Left colon (tissue), 2 donors: ENCODE data around the gene LBX2. TPM values are rescaled to one million over a fixed set of nuclear protein-coding genes. Genes with fewer than 3 reads are reported as not detected.
"Not testable (repeated sequence)": the region's sequence is repeated elsewhere in the genome, so short reads cannot be mapped to it uniquely, and the experiment has no call there.

Experiments
- ATAC-seq: fragments of 200-7000 bp; cut with Tn5 transposase; one replicate; pipeline ENCODE4 v1.9.1; 2020; ENCODE audit warnings: mild to moderate bottlenecking, moderate library complexity
- DNase-seq, 2 donors: peaks; one replicate each; pipeline ENCODE4 v3.0.0-alpha.2; 2020
- intact Hi-C, 2 donors: fragments of 100-400 bp; cut with DNase I in 1 of 2; cut with micrococcal nuclease in 1 of 2; formaldehyde crosslinking; loops; one replicate each; pipeline versions ENCODE4 v1.11.2 to v1.14.0; 2022; cut with DNase I, micrococcal nuclease
- total RNA-seq, 2 donors: library from RNA; stranded (reverse); fragmentation: NEBNext Ultra II Directional; extraction: Animal tissue kit (Norgen Biotek cat#: 25700); gene quantifications; one replicate each; pipeline ENCODE4 v1.2.1, GENCODE V29; 2021
- donor health status: DM: no; HTN: no; CAD: no.
- donor health status: DM: yes; HTN: yes; CAD: no.

The LBX2 gene
- total RNA-seq, 2 donors from 2014 or later = 1.2 to 1.7 TPM

DNA sequence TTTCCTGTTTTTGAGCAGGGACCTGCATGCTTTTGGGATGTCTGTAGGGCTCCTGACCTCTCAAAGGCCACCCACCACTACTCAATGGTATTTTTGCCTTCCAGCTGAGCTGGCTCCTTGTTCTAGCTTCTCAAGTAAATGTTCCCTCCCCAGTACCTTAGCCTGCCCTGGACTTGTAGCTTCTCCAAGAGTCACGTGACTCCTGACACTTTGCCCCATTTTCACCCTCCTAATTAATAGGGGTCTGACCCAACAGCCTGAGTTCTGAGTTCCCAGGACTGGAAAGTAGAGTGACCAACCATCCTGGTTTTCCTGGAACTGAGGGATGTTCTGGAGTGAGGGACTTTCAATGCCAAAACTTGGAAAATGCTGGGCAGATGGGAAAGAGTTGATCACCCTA lies 4.0 kb downstream of the LBX2 start:
- no peak for ATAC-seq
- no peak for DNase-seq
- intact Hi-C loops = no loop called here

DNA sequence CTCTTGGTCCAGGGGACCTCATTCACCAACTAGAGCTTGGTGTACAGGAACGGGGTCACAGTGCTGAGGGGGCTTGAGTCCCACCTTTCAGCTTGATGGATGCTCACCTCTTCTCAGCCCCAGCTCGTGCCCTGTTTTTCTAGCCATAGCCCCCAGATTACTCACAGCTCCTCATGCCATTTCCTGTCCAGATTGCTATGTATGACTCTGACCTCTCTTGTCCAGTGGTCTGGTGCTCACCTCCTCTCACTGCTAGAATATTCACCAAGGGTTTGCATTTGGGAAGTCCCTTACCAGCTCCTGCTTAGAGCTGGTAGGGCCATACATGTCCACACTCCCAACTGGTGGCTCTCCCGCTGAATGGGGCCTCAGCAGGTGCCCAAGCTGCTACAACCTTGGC lies 5.9 kb downstream of the LBX2 start:
- ATAC-seq (no peak), DNase-seq (no peak)
- intact Hi-C loops = no loop called here

GRCh38 chr2:74491648-74492544 lies 7.5 kb downstream of the LBX2 start:
- intact Hi-C loops = no loop called here

GRCh38 chr2:74489906-74490305 lies 9.5 kb downstream of the LBX2 start:
- DNase-seq = no peak
- ATAC-seq = no peak
- intact Hi-C loops = no loop called here

More at GRCh38 chr2:74491648-74492544, 7.5 kb downstream of the LBX2 start:
- no peak for ATAC-seq
- DNase-seq = no peak

DNA sequence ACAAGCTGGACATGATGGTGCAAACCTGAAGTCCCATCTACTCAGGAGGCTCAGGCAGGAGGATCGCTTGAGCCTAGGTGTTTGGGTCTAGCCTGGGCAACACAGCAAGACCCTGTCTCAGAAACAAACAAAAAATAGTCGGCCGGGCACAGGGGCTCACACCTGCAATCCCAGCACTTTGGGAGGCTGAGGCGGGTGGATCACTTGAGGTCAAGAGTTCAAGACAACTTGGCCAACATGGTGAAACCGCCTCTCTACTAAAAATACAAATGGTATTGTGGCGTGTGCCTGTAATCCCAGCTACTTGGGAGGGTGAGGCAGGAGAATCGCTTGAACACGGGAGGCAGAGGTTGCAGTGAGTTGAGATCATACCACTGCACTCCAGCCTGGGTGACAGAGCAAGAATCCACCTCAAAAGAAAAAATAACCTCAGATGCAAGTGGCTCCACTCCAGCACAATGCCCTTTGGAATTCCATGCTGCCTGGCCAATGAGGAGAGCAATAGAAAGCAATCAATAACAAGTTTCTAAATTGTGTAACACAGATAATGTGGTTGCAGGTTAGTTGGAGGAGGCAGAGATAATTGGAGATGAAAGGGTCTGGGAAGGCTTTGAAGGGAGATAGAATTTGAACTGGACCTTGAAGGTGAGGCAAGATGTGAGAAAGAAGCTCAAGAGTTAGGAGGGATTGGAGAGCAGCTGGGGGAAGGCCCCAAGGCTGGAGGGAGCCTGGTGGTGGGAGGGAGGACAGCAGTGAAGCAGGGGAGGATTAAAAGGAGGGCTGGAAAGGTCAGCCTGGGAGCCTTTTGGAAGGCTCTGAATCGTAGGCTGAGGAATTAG lies 10.5 kb downstream of the LBX2 start:
- no peak for DNase-seq
- no peak for ATAC-seq
- intact Hi-C loops = no loop called here

- no peak for DNase-seq
Observed at GRCh38 chr2:74486141-74486540, 13.3 kb downstream of the LBX2 start.

DNA sequence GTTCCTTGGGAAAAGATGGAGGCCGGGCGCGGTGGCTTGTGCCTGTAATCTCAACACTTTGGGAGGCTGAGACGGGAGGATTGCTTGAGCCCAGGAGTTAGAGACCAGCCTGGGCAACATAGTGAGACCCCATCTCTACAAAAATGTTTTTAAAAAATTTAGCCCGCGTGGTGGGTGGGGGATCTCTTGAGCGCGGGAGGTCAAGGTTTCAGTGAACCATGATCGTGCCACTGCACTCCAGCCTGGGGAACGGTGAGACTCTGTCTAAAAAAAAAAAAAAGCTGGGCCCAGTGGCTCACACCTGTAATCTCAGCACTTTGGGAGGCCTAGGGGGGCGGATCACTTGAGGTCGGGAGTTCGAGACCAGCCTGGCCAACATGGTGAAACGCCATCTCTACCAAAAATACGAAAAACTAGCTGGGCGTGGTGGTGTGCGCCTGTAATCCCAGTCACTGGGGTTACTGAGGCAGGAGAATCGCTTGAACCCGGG lies 15.7 kb downstream of the LBX2 start:
- intact Hi-C loops = loop anchor here (2.0 to 5.0 kb wide), 2 partner anchors 104 to 105 kb away; no protein-coding TSS in a partner anchor
- DNase-seq, ATAC-seq: not testable (repeated sequence)

More at GRCh38 chr2:74486141-74486540, 13.3 kb downstream of the LBX2 start:
- intact Hi-C loops = no loop called here
- ATAC-seq = no peak

GRCh38 chr2:74482801-74483674 lies 16.4 kb downstream of the LBX2 start, which contains the start of the genes CCDC142 and TTC31:
Gene CCDC142 (minus strand): TSS chr2:74482998. CDS start chr2:74482837, 161 bp downstream.
Gene TTC31 (plus strand): TSS chr2:74483081. CDS start chr2:74483096, 15 bp downstream.
- peak; percentile 93 for ATAC-seq
- intact Hi-C loops = loop anchor here in 1 of 2 donors (5.0 kb wide), 1 partner anchor 104 kb away; no protein-coding TSS in a partner anchor
- peak; percentile 97 to 98 for DNase-seq

- ATAC-seq (peak; percentile 53), DNase-seq (peak in 1 of 2 donors; percentile 43)
- intact Hi-C loops = loop anchor here in 1 of 2 donors (5.0 kb wide), 1 partner anchor 105 kb away; no protein-coding TSS in a partner anchor
Observed at GRCh38 chr2:74481961-74482800, 17.2 kb downstream of the LBX2 start.

DNA sequence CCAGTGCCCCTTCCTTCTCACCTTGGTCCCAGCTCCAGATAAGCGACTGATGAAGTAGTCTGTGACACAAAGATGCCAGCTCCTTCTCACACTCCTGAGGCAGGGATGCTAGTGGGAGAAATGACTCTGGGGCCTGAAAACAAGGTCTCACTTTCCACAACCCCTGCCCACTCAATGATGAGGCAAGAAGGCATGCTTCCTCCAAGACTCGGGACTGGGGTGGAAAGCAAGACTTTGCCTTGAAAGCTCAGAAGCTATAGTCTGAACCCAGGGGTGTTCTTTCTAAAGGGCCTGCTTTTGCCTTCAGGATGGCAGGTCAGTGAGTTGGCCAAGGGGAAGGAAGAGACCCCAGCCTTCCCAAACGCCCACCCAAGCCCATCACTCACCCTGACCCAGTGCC lies 18.0 kb downstream of the LBX2 start:
- intact Hi-C loops = loop anchor here in 1 of 2 donors (5.0 kb wide), 1 partner anchor 106 kb away; no protein-coding TSS in a partner anchor
- ATAC-seq (no peak), DNase-seq (no peak)

DNA sequence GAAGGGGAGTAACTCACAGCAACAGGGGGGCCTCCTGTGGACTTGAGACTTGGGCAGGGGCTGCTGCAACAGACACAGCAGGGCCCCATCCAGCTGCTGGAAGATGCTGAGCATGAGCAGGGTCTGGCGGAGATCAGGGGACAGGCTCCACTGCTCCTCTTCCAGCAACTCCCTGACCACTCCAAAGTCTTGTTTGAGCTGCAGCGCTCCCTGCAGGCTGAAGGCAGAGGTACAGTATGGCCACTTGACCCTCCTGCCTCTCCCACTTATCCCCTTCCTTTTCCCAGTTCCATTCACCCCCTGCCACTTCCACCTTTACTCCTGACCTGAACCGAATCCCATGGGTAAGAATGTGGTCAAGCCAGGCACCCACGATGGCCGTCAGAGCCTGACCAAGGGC lies 24.5 kb downstream of the LBX2 start:
- ATAC-seq = no peak
- intact Hi-C loops = no loop called here
- no peak for DNase-seq

DNA sequence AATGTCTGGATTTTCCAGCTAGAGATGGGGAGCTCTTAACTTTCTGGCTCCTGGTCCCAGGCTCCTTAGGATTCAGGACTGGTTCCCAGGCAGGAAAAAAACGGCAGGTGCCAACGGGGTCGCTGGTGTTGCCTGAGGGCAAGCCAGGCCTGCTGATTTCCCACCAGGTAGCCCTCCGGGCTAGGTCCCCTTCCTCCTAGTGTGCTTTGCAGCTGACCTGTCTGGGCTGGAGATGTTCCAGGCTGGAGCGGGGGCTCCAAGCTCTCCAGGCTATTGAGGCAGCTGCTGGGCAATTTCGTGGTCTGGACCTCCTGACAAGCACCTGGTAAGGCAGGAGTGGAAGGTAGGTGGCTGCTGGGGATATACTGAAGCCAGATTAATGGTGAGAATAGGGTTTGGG lies 24.9 kb downstream of the LBX2 start:
- intact Hi-C loops = no loop called here
- DNase-seq = no peak
- ATAC-seq = no peak

GRCh38 chr2:74472945-74473258 lies 26.5 kb downstream of the LBX2 start:
- ATAC-seq (peak; percentile 13), DNase-seq (no peak)
- intact Hi-C loops = no loop called here

GRCh38 chr2:74472086-74472944 lies 27.1 kb downstream of the LBX2 start, which contains the start of gene MRPL53:
Gene MRPL53 (minus strand): TSS chr2:74472680. CDS start chr2:74472660, 20 bp downstream.
- intact Hi-C loops = no loop called here
- ATAC-seq (peak; percentile 89), DNase-seq (peak; percentile 94 to 96)

DNA sequence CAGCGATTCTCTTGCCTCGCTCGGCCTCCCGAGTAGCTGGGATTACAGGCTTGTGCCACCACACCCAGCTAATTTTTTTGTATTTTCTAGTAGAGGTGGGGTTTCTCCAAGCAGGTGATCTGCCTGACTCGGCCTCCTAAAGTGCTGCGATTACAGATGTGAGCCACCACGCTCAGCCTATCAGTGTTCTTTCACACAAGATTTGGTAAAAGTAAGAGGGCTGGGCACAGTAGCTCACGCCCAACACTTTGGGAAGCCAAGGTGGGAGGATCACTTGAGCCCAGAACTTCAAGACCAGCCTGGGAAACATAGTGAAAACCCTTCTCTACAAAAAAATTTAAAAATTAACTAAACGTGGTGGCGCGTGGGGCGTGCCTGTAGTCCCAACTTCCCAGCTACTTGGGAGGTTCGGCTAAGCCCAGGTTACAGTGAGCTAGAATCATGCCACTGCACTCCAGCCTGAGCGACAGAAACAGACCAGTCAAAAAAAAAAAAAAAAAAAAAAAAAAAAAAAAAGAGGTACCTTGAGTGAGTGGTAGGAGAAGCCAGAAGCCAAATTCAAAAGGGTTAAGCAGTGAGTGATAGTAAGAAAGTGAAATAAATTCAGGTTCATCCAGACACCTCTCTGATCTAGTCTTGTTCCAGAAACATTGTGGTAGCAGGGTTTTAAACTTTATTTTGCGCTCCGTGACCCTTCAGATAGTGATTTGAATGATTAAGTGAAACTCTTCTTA lies 27.9 kb downstream of the LBX2 start:
- DNase-seq = no peak
- intact Hi-C loops = no loop called here
- ATAC-seq = peak; percentile 30

DNA sequence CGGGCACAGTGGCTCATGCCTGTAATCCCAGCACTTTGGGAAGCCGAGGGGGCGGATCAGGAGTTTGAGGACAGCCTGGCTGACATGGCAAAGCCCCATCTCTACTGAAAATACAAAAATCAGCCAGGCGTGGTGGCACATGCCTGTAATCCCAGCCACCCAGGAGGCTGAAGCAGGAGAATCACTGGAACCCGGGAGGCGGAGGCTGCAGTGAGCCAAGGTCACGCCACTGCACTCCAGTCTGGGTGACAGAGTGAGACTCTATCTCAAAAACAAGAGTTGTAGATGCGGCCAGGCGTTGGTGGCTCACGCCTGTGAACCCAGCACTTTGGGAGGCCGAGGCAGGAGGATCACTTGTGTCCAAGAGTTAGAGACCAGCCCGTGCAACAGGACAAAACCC lies 28.7 kb downstream of the LBX2 start:
- DNase-seq, intact Hi-C loops: not testable (repeated sequence)

More for the DNA sequence above, 28.7 kb downstream of the LBX2 start:
- not testable (repeated sequence) for ATAC-seq
